ENCODE data around the gene CCDC18. TPM values are rescaled to one million over a fixed set of nuclear protein-coding genes. Genes with fewer than 3 reads are reported as not detected.
A peak's percentile ranks its signal among the peaks of the same experiment; 100 is the strongest.

The CCDC18 gene
- total and polyA plus RNA-seq, 2 experiments from 2014 or later: 16.3 to 47.9 TPM

DNA sequence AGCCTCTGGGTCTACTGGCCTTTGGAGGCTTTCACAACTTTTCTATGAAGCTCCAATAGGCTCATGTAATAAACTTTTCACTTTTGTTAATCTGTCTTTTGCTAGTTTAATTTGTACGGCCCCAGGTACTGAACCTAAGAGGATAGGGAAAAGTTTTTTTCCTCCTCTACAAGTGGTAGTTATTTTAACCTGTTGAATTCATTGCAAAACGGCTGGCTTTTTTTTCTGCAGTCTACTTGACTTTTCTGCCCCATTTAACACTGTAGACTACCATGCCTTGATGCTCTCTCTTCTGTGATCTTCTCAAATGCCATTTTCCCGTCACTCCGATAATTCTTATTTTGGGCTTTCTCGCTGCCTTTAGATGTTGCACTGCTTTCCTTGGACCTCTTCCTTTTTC lies 121.6 kb downstream of the CCDC18 start (continued):
- TF ChIP-seq CTCF (conservative IDR thresholded peaks at IDR 0.05; ENCODE audit: low read depth in 2 of 2) (no peak), REST (IDR thresholded peaks at IDR 0.05; ENCODE audit: unreplicated experiment) (no peak), STAT1 (IDR thresholded peaks at IDR 0.05; ENCODE audit: unreplicated experiment) (no peak)
- TF ChIP-seq, protein P1, sequence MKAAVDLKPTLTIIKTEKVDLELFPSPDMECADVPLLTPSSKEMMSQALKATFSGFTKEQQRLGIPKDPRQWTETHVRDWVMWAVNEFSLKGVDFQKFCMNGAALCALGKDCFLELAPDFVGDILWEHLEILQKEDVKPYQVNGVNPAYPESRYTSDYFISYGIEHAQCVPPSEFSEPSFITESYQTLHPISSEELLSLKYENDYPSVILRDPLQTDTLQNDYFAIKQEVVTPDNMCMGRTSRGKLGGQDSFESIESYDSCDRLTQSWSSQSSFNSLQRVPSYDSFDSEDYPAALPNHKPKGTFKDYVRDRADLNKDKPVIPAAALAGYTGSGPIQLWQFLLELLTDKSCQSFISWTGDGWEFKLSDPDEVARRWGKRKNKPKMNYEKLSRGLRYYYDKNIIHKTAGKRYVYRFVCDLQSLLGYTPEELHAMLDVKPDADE (IDR thresholded peaks at IDR 0.05): no peak

GRCh38 chr1:93304716-93305138 lies 124.2 kb downstream of the CCDC18 start:
- no peaks in the 10 kb centered on the region for H3K9me2 ChIP-seq (ENCODE audit: insufficient read depth)
- Mint-ChIP-seq H3K4me3 (no peak overlapping the region), H3K36me3 (ENCODE audit: low read depth) (no peaks in the 10 kb centered on the region), H3K9me3 (no peaks in the 10 kb centered on the region), H3K27ac (no peak overlapping the region), H3K4me1 (peaks cover 15% of the 10 kb centered on the region; the same call in 2 of the 3 replicates), H3K27me3 (ENCODE audit: insufficient read depth, low read depth, poor library complexity) (peaks cover 1% of the 10 kb centered on the region)
- no peaks in the 10 kb centered on the region for H4K20me1 ChIP-seq (replicated peaks; ENCODE audit: insufficient read depth)
- H3K36me3 ChIP-seq (ENCODE audit: insufficient read depth): no peaks in the 10 kb centered on the region
- no peaks in the 10 kb centered on the region for H3K79me2 ChIP-seq (replicated peaks; ENCODE audit: insufficient read depth)
- no peaks in the 10 kb centered on the region for H3F3A ChIP-seq (replicated peaks; ENCODE audit: low read depth)
- no peaks in the 10 kb centered on the region for H3K27me3 ChIP-seq (ENCODE audit: insufficient read depth)
- peaks cover 17% of the 10 kb centered on the region for H3K4me1 ChIP-seq (ENCODE audit: insufficient read depth)
- no peak overlapping the region for H3K4me3 ChIP-seq
- no peak overlapping the region for H2AFZ ChIP-seq
- peak; percentile 89 for DNase-seq (ENCODE audit: low spot score)
- ATAC-seq: peak; percentile 65
- no peak for TF ChIP-seq POLR2AphosphoS5 (IDR thresholded peaks at IDR 0.05; ENCODE audit: low read depth)
- TF ChIP-seq, protein P2, sequence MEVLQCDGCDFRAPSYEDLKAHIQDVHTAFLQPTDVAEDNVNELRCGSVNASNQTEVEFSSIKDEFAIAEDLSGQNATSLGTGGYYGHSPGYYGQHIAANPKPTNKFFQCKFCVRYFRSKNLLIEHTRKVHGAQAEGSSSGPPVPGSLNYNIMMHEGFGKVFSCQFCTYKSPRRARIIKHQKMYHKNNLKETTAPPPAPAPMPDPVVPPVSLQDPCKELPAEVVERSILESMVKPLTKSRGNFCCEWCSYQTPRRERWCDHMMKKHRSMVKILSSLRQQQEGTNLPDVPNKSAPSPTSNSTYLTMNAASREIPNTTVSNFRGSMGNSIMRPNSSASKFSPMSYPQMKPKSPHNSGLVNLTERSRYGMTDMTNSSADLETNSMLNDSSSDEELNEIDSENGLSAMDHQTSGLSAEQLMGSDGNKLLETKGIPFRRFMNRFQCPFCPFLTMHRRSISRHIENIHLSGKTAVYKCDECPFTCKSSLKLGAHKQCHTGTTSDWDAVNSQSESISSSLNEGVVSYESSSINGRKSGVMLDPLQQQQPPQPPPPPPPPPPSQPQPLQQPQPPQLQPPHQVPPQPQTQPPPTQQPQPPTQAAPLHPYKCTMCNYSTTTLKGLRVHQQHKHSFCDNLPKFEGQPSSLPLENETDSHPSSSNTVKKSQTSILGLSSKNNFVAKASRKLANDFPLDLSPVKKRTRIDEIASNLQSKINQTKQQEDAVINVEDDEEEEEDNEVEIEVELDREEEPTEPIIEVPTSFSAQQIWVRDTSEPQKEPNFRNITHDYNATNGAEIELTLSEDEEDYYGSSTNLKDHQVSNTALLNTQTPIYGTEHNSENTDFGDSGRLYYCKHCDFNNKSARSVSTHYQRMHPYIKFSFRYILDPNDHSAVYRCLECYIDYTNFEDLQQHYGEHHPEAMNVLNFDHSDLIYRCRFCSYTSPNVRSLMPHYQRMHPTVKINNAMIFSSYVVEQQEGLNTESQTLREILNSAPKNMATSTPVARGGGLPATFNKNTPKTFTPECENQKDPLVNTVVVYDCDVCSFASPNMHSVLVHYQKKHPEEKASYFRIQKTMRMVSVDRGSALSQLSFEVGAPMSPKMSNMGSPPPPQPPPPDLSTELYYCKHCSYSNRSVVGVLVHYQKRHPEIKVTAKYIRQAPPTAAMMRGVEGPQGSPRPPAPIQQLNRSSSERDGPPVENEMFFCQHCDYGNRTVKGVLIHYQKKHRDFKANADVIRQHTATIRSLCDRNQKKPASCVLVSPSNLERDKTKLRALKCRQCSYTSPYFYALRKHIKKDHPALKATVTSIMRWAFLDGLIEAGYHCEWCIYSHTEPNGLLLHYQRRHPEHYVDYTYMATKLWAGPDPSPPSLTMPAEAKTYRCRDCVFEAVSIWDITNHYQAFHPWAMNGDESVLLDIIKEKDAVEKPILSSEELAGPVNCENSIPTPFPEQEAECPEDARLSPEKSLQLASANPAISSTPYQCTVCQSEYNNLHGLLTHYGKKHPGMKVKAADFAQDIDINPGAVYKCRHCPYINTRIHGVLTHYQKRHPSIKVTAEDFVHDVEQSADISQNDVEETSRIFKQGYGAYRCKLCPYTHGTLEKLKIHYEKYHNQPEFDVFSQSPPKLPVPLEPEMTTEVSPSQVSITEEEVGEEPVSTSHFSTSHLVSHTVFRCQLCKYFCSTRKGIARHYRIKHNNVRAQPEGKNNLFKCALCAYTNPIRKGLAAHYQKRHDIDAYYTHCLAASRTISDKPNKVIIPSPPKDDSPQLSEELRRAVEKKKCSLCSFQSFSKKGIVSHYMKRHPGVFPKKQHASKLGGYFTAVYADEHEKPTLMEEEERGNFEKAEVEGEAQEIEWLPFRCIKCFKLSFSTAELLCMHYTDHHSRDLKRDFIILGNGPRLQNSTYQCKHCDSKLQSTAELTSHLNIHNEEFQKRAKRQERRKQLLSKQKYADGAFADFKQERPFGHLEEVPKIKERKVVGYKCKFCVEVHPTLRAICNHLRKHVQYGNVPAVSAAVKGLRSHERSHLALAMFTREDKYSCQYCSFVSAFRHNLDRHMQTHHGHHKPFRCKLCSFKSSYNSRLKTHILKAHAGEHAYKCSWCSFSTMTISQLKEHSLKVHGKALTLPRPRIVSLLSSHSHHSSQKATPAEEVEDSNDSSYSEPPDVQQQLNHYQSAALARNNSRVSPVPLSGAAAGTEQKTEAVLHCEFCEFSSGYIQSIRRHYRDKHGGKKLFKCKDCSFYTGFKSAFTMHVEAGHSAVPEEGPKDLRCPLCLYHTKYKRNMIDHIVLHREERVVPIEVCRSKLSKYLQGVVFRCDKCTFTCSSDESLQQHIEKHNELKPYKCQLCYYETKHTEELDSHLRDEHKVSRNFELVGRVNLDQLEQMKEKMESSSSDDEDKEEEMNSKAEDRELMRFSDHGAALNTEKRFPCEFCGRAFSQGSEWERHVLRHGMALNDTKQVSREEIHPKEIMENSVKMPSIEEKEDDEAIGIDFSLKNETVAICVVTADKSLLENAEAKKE (CRISPR knock-in tag; IDR thresholded peaks at IDR 0.05): no peak
- peak; percentile 89 to 99 for TF ChIP-seq CTCF (conservative IDR thresholded peaks at IDR 0.05; ENCODE audit: low read depth in 2 of 2)
- no peak overlapping the region for H3K27ac ChIP-seq (ENCODE audit: low read depth)
- H3K4me2 ChIP-seq: no peak overlapping the region
